Testis (tissue), 2 donors: Measurements from ENCODE around the gene PTPRK.

ENCODE experiments used
- CTCF ChIP-seq, 3 experiments: fragments of 450-650 bp in 2 of 3; fragments of 200-600 bp in 1 of 3; sonication (generic) in 1 of 3; IDR thresholded peaks; one replicate each; pipeline ENCODE4 v1.5.1; 2016 to 2019; ENCODE audit warnings: antibody characterized with exemption in 3 of 3, mild to moderate bottlenecking in 2 of 3, moderate library complexity in 1 of 3
- POLR2A ChIP-seq: fragments of 450-650 bp; IDR thresholded peaks from one replicate; pipeline ENCODE4 v1.6.1; 2017; ENCODE audit warnings: antibody characterized with exemption, mild to moderate bottlenecking, moderate library complexity

GRCh38 chr6:128208078-128208477, 312.3 kb downstream of the PTPRK start:
- TF ChIP-seq CTCF (IDR thresholded peaks at IDR 0.05), result no peak
- TF ChIP-seq POLR2A, result no peak
